BLaER1 treated with 17β-estradiol and CSF1 and Interleukin-3, amounts not matched to agents 10 nM and 100 nM (cell line): Measurements from ENCODE around the gene DHRS4L2.
A peak's percentile ranks its signal among the peaks of the same experiment; 100 is the strongest.
"Not testable (repeated sequence)": the region's sequence is repeated elsewhere in the genome, so short reads cannot be mapped to it uniquely, and the experiment has no call there.

ENCODE experiments used
- H3K27ac ChIP-seq, 11 experiments: shearing (Covaris generic); formaldehyde crosslinking; 2 replicates each; pipeline ENCODE4 v1.8.1; 2022
- H3K27me3 ChIP-seq, 11 experiments: shearing (Covaris generic); formaldehyde crosslinking; 2 replicates each; pipeline ENCODE4 v1.8.1; 2022
- H3K36me3 ChIP-seq, 11 experiments: shearing (Covaris generic); formaldehyde crosslinking; 2 replicates each; pipeline ENCODE4 v1.8.1; 2022
- H3K4me1 ChIP-seq, 10 experiments: shearing (Covaris generic); formaldehyde crosslinking; 2 replicates each; pipeline ENCODE4 v1.8.1; 2022
- H3K4me2 ChIP-seq, 11 experiments: shearing (Covaris generic); formaldehyde crosslinking; 2 replicates each; pipeline ENCODE4 v1.8.1; 2022
- H3K4me3 ChIP-seq, 10 experiments: shearing (Covaris generic); formaldehyde crosslinking; 2 replicates each; pipeline ENCODE4 v1.8.1; 2022
- H3K9ac ChIP-seq, 11 experiments: shearing (Covaris generic); formaldehyde crosslinking; 2 replicates each; pipeline ENCODE4 v1.8.1; 2022
- H3K9me3 ChIP-seq, 11 experiments: shearing (Covaris generic); formaldehyde crosslinking; replicated peaks in 1 of 11; 2 replicates each; pipeline ENCODE4 v1.8.1; 2022
- H4K20me1 ChIP-seq, 11 experiments: shearing (Covaris generic); formaldehyde crosslinking; 2 replicates each; pipeline ENCODE4 v1.8.1; 2022
- Cebpa-rat ChIP-seq, 11 experiments: shearing (Covaris generic); IDR thresholded peaks; 2 replicates each; pipeline ENCODE4 v1.8.1; 2022

The DHRS4L2 gene

DNA sequence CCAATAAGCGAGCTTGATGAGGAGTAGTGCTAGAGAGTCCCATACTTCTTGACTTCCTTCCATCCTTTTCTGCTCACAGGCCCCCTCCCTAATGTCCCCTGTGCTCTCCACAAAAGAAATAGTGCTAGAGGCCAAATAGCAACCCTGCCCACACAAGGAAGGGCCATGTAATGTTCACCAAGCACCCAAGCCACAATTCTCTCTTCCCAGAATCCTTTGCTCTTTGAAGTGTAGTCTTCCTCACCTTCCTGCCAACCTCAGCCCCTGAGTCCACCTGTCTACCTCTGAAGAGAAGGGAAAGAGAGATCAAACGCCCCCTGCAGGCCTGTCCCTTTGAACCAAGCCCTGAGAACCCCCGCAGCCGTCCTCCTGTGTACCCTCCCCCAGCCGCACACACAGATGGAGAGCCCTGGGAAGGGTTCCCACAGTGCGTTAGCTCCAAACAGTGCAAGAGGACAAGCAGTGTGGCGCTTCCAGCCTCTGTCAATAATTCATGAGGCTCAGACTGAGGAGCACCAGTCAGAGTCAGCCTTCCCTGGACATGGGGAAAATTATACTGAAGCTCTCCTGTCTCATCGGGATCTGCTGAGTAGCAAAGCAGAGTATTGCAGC lies 37.0 kb upstream of the DHRS4L2 start:
- no peaks in the 10 kb centered on the region for H3K27me3 ChIP-seq
- H3K4me3 ChIP-seq = no peak overlapping the region
- H3K27ac ChIP-seq = no peak overlapping the region
- H3K36me3 ChIP-seq = peaks cover 0 to 18% (median 7%) of the 10 kb centered on the region in 11 experiments; a peak in 6 of 22 replicates
- peaks cover 27 to 49% (median 40%) of the 10 kb centered on the region in 11 experiments for H3K9me3 ChIP-seq
- no peak overlapping the region for H3K9ac ChIP-seq
- H3K4me2 ChIP-seq = no peak overlapping the region
- no peaks in the 10 kb centered on the region for H4K20me1 ChIP-seq
- H3K4me1 ChIP-seq = peaks cover 14 to 20% (median 17%) of the 10 kb centered on the region in 10 experiments; a peak in 19 of 20 replicates
- no peak for TF ChIP-seq Cebpa-rat (IDR thresholded peaks at IDR 0.05)

DNA sequence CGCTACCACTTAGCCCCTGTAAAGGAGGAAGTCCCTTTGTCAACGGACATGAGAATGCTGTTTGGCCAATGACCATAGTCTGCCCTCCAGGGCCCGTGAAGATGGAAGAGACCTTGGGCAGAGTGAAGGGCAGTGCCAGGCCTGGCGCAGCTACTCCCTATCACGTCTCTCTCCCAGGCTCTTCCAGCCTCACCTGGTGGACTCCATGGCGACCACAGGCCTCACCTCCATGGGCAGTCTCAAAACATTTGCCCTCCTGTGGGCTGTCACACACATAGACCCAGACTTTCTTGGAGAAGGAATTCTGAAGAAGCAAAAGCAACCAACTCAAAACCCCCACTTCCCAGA lies 35.6 kb upstream of the DHRS4L2 start:
- Histone ChIP-seq H3K4me1 (peaks cover 14 to 20% (median 17%) of the 10 kb centered on the region in 10 experiments; a peak in 19 of 20 replicates), H3K9ac (peak overlapping the region; percentile 82 to 91 (median 86)), H3K4me2 (peak overlapping the region; percentile 82 to 93 (median 88)), H3K9me3 (peaks cover 25 to 39% (median 36%) of the 10 kb centered on the region in 11 experiments), H3K4me3 (peak overlapping the region; percentile 69 to 90 (median 82)), H3K27ac (peak overlapping the region in 10 of 11 experiments; percentile 70 to 88 (median 84); a peak in 21 of 22 replicates), H3K36me3 (peaks cover 0 to 18% (median 10%) of the 10 kb centered on the region in 11 experiments; a peak in 9 of 22 replicates)
- not testable (repeated sequence) for H4K20me1 ChIP-seq, H3K27me3 ChIP-seq

- Histone ChIP-seq H3K36me3 (peaks cover 0 to 20% (median 10%) of the 10 kb centered on the region in 11 experiments; a peak in 9 of 22 replicates), H3K4me2 (peak within 1 kb of the TSS; percentile 82 to 93 (median 88)), H3K9me3 (peaks cover 20 to 33% (median 30%) of the 10 kb centered on the region in 11 experiments), H3K9ac (peak within 1 kb of the TSS; percentile 82 to 91 (median 86)), H3K4me1 (peaks cover 14 to 20% (median 17%) of the 10 kb centered on the region in 10 experiments; a peak in 19 of 20 replicates), H3K27me3 (no peaks in the 10 kb centered on the region), H4K20me1 (no peaks in the 10 kb centered on the region), H3K27ac (peak within 1 kb of the TSS; percentile 57 to 88 (median 82)), H3K4me3 (peak within 1 kb of the TSS; percentile 69 to 90 (median 82))
- TF ChIP-seq Cebpa-rat (IDR thresholded peaks at IDR 0.05) = no peak
Observed at GRCh38 chr14:23953464-23954278, 35.1 kb upstream of the DHRS4L2 start, which contains the start of gene DHRS4. DHRS4 (plus strand) TSS chr14:23953770; CDS start chr14:23953789, 19 bp downstream.

DNA sequence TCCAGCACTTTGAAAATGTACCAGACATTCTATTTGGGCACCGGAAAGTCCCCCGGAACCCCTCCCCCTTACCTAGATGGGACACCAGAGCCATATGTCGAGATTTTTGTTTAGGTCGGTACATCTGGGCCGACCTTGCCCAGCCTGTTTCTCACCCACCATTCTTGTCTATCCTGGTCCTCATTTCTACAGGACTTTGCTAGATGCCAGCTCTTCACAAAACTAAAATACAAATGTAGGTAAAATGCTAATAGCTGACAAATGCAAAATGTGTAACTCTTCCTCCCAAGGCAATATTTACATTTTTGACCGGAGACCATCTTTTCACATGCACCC lies 34.5 kb upstream of the DHRS4L2 start:
- H3K9me3 ChIP-seq = peaks cover 16 to 27% (median 24%) of the 10 kb centered on the region in 11 experiments
- peak overlapping the region; percentile 82 to 93 (median 88) for H3K4me2 ChIP-seq
- H3K27me3 ChIP-seq, H4K20me1 ChIP-seq: not testable (repeated sequence)
- H3K4me3 ChIP-seq = peak overlapping the region; percentile 69 to 90 (median 82)
- peak overlapping the region in 10 of 11 experiments; percentile 70 to 88 (median 84); a peak in 20 of 22 replicates for H3K27ac ChIP-seq
- H3K4me1 ChIP-seq = peaks cover 14 to 20% (median 17%) of the 10 kb centered on the region in 10 experiments; a peak in 19 of 20 replicates
- peak overlapping the region; percentile 82 to 91 (median 86) for H3K9ac ChIP-seq
- H3K36me3 ChIP-seq = peaks cover 0 to 22% (median 10%) of the 10 kb centered on the region in 11 experiments; a peak in 9 of 22 replicates

DNA sequence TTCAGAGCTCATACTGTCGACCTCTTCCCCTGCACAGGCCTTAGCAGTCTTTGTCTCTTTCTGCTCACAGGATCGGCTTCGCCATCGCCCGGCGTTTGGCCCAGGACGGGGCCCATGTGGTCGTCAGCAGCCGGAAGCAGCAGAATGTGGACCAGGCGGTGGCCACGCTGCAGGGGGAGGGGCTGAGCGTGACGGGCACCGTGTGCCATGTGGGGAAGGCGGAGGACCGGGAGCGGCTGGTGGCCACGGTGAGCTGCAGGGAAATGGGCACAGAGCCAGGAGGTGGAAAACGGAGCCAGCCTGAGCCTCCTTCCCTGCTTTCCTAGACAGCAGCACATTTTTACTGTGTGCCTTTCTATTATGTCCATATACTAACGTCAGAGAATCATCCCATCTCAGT lies 33.8 kb upstream of the DHRS4L2 start:
- peaks cover 0 to 26% (median 10%) of the 10 kb centered on the region in 11 experiments; a peak in 10 of 22 replicates for H3K36me3 ChIP-seq
- H3K27me3 ChIP-seq, H3K27ac ChIP-seq, H3K4me3 ChIP-seq, H4K20me1 ChIP-seq: not testable (repeated sequence)
- H3K4me2 ChIP-seq = peak overlapping the region; percentile 82 to 93 (median 88); a peak in 19 of 22 replicates
- H3K9me3 ChIP-seq = peaks cover 11 to 20% (median 18%) of the 10 kb centered on the region in 11 experiments
- peaks cover 14 to 20% (median 17%) of the 10 kb centered on the region in 10 experiments; a peak in 19 of 20 replicates for H3K4me1 ChIP-seq
- peak overlapping the region in 3 of 11 experiments; percentile 82 to 89 (median 86); a peak in 1 of 22 replicates for H3K9ac ChIP-seq

DNA sequence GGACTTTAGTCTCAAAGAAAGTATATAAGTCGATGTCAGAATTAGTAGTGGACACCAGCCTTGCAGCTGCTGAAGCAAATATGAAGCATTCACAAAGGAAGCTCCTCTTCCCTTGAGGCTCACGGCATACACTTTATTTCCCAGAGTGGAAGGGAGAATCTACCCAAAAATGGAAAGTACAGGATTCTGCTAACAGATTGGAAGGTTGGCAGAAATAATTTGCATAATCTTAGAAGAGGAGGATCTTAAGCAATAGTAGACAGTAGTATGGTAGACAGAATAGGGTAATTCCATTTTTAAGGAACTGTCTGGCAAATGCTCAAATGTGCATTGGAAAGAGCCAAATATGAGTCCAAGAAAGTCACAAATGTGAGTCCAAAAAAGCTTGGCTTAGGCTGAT lies 32.9 kb upstream of the DHRS4L2 start:
- not testable (repeated sequence) for H3K9ac ChIP-seq, H3K27ac ChIP-seq, H3K4me2 ChIP-seq, H4K20me1 ChIP-seq, H3K27me3 ChIP-seq, H3K4me3 ChIP-seq
- Histone ChIP-seq H3K4me1 (peaks cover 14 to 20% (median 17%) of the 10 kb centered on the region in 10 experiments; a peak in 19 of 20 replicates), H3K9me3 (peaks cover 2 to 12% (median 10%) of the 10 kb centered on the region in 11 experiments; a peak in 17 of 22 replicates), H3K36me3 (peaks cover 0 to 28% (median 10%) of the 10 kb centered on the region in 11 experiments; a peak in 9 of 22 replicates)

DNA sequence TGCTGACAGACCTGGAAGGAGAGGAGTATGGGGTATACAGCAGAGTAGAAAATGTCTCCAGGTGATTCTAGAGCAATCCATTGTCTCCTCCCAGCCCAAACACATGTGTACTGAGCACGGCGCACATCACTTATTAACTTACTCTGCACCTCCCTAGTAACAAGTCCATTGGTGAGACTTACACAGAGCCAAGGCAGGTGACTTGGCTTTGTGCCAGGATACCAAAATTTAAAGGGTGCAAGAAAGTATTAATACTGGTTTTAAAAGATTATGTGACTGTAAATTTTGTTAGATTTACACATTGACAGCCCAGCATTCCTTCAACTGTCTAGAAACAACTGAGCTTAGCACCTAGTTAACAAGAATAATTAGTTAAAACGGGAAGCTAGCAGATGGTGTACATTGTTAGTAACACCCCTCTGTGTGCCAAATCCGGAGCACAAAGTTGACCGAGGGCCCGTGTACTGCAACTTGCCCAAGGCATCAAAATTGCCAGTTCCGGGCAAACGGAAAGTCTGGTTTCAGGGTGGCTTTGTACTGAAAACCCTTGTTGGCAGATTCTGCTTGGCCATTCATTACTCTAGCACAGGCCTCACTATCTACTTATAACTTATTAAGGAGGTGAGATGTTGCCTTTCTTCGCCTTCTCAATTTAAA lies 30.7 kb upstream of the DHRS4L2 start:
- Histone ChIP-seq H3K4me1 (peaks cover 11 to 13% (median 12%) of the 10 kb centered on the region in 10 experiments; a peak in 19 of 20 replicates), H3K36me3 (peaks cover 0 to 28% (median 10%) of the 10 kb centered on the region in 11 experiments; a peak in 7 of 22 replicates)
- not testable (repeated sequence) for H3K4me2 ChIP-seq, H3K4me3 ChIP-seq, H3K9ac ChIP-seq, H3K9me3 ChIP-seq, H4K20me1 ChIP-seq, H3K27me3 ChIP-seq, H3K27ac ChIP-seq

DNA sequence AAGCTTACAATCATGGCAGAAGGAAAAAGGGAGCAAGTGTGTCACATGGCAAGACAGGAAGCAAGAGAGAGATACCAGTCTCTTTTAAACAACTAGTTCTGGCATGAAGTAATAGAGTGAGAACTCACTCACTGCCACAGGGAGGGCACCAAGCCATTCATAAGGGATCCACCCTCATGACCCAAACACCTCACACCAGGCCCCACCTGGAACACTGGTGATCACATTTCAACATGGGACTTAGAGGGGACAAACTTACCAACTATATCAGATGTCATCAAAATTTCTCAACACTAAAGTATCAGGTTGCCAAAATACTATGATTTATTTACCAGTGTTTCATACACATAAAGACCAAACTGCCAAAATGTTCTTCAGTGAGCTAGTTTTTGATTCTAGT lies 27.8 kb upstream of the DHRS4L2 start:
- H3K9me3 ChIP-seq, H3K27ac ChIP-seq, H3K9ac ChIP-seq, H3K4me3 ChIP-seq, H3K4me2 ChIP-seq, H3K27me3 ChIP-seq, H4K20me1 ChIP-seq, H3K4me1 ChIP-seq: not testable (repeated sequence)
- H3K36me3 ChIP-seq = peaks cover 0 to 27% (median 7%) of the 10 kb centered on the region in 11 experiments; a peak in 7 of 22 replicates

- H3K36me3 ChIP-seq = peaks cover 0 to 19% (median 4%) of the 10 kb centered on the region in 11 experiments; a peak in 6 of 22 replicates
- H4K20me1 ChIP-seq, H3K9ac ChIP-seq, H3K27me3 ChIP-seq, H3K4me1 ChIP-seq, H3K9me3 ChIP-seq, H3K27ac ChIP-seq, H3K4me3 ChIP-seq, H3K4me2 ChIP-seq: not testable (repeated sequence)
Observed at GRCh38 chr14:23961704-23962103, 27.0 kb upstream of the DHRS4L2 start.

- not testable (repeated sequence) for H3K27ac ChIP-seq, H3K27me3 ChIP-seq, H3K9ac ChIP-seq, H3K4me3 ChIP-seq, H4K20me1 ChIP-seq, H3K36me3 ChIP-seq, H3K9me3 ChIP-seq
- Histone ChIP-seq H3K4me1 (peaks cover 0 to 19% (median 14%) of the 10 kb centered on the region in 10 experiments; a peak in 13 of 20 replicates), H3K4me2 (peak overlapping the region in 4 of 11 experiments; percentile 62 to 66 (median 64); a peak in 2 of 22 replicates)
Observed at GRCh38 chr14:23969130-23969480, 19.6 kb upstream of the DHRS4L2 start.

DNA sequence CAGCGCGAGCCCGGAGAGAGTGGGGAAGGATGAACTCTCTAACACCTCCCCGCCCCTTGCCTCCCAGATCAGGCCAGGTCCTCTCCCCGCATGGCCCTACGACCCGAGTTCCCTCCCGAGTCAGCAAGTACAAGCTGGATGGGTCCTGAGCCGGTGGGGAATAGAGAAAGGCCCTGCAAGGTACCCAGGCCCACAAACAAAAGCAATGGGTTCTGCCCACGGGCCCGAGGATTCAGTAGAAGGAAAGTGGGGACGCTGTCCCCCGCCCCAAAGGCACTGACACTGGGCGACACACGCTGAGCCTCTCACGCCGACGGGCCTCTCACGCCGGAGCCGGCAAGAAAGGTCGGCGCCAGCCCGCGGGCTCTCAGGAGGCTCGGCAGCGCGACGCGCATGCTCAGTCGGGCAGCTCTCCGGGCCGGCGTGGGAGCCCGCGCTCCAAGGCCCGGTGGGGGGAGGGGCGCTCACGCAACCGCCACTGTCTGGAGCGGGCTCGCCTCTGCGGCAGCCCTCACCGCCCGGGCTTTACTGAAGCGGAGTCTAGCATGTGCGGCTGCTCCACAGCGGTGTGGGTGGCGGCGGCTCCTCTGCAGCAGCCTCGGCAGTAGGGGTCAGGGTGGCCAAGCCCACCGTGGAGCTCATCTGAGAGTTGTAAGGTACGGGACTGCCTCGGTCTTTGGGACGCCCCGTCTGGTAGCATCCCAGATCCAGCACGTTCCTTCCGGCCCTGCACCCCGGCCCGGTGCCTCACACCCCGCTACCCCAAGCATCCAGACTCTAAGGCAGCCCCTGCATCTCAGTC lies 19.0 kb upstream of the DHRS4L2 start:
- not testable (repeated sequence) for H4K20me1 ChIP-seq, H3K27me3 ChIP-seq, H3K36me3 ChIP-seq, H3K9me3 ChIP-seq, H3K27ac ChIP-seq
- Histone ChIP-seq H3K9ac (peak overlapping the region in 5 of 11 experiments; percentile 19 to 44 (median 33); a peak in 2 of 22 replicates), H3K4me2 (peak overlapping the region; percentile 54 to 77 (median 66); a peak in 21 of 22 replicates), H3K4me3 (peak overlapping the region in 6 of 10 experiments; percentile 18 to 50 (median 33); a peak in 7 of 20 replicates), H3K4me1 (peaks cover 0 to 24% (median 14%) of the 10 kb centered on the region in 10 experiments; a peak in 13 of 20 replicates)

DNA sequence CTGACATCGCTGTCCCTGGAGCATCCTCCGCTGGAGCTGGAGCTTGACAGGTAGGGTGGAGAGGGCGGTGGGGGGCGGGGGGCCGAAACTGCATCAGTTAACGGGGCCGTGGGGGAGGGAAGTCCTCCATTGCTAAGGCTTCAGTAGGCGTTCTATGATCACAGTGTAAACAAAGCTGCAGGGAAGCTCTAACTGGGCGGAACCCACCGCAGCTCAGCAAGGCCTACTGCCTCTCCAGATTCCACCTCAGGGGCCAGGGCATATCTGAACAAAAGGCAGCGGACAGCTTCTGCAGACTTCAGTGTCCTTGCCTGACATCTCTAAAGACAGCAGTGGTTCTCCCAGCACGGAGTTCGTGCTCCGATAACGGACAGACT lies 18.5 kb upstream of the DHRS4L2 start:
- peaks cover 0 to 30% (median 14%) of the 10 kb centered on the region in 10 experiments; a peak in 13 of 20 replicates for H3K4me1 ChIP-seq
- H3K4me2 ChIP-seq, H4K20me1 ChIP-seq, H3K9me3 ChIP-seq, H3K9ac ChIP-seq, H3K4me3 ChIP-seq, H3K36me3 ChIP-seq, H3K27ac ChIP-seq, H3K27me3 ChIP-seq: not testable (repeated sequence)
